Right lung (tissue), 5 donors: Measurements from ENCODE around the gene C9orf153. TPM values are rescaled to one million over a fixed set of nuclear protein-coding genes. Genes with fewer than 3 reads are reported as not detected.

Experiments
- DNase-seq, 2 donors: peaks; one replicate each; pipeline ENCODE4 v3.0.0-alpha.2; 2013
- polyA plus RNA-seq, 5 donors: library from polyadenylated mRNA; unstranded; fragments of 120-200 nt; gene quantifications; one replicate each; pipeline versions ENCODE4 v1.2.1 to v1.2.3, GENCODE V29; 2013; ENCODE audit warnings: inconsistent platforms in 1 of 5, low replicate concordance in 1 of 5; ENCODE audit not compliant: insufficient read length in 5 of 5, insufficient read depth in 1 of 5

C9orf153 gene
- polyA plus RNA-seq, 5 donors: 0.43 to 1.4 (median 0.54) TPM

DNA sequence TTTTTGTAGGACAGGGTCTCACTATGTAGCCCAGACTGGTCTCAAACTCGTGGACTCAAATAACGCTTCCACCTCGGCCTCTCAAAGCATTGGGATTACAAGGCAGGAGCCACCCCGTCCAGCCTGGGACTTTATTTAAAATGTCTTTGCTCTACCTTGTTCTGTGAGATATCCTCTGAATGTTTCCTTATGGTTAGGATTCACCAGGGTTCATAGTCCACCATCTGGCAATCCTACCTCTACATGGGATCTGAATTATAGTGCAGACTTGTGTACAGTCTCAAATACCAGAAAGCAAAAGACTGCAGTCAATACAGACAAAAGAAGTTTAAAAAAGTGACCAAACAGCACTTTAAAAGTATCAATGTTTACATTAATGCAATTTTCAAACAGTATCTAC, 12.8 kb upstream of the C9orf153 start:
- no peak for DNase-seq

DNA sequence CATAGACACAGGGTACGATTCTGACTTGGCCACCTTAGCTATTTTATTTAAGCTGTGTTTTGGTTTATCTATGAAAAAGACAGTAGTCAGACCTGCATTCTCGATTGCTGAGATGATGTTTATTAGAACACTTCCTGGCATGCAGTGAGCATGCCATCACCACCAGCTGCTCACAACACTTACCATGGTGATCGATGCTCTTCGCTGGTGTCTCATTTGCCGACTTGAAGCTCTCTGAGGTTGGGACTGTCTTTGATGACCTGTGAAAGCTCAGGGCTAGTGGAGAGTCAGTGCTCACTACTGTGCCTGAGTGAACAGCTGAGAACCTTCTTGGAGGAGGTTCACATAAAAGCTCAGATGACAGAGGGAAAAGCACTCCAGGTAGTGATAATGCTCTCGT, 4.4 kb upstream of the C9orf153 start:
- DNase-seq: no peak

- no peak for DNase-seq
Measured at GRCh38 chr9:86262492-86262891, 3.0 kb upstream of the C9orf153 start.

DNA sequence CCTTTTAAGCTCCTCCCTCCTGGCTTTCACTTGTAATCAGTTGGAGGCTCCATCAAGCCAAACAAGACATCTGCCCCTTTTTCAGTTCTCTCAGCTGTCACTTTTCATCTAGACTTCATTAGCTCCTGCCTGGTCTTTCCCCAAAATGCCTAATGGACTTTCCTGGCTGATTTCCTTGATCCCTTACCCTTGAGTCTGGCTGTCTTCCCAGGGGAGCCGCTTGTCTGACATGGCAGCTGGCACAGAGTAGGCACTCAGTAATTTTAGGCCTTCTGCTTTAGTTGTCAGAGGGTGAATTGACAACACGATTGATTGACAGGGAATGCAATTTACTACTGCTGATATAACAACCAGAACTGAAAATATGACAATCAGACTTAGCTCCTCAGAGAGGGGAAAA, 2.1 kb downstream of the C9orf153 start:
- DNase-seq: peak in 1 of 2 donors; percentile 18

GRCh38 chr9:86256653-86257052, 2.8 kb downstream of the C9orf153 start:
- DNase-seq: peak in 1 of 2 donors; percentile 18

GRCh38 chr9:86253577-86253976, 5.9 kb downstream of the C9orf153 start:
- no peak for DNase-seq

DNA sequence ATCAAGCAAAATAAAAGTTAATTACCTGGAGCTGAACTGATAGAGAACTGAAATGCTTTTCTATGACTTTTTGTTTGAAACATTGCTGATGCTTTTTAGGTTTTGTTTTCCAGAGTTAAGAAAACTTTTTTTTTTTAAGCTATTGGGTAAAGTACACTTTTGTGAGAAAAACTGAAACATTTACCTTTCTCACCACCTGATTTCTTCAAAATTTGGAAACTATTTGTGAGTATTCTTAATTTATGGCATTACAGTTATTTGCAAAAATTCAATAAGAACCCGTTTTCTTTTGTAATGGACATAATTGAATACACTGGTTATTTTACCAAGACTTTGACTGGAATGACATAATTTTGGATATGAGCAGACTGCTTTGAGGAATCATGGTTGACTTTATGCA, 6.6 kb downstream of the C9orf153 start:
- DNase-seq: no peak

DNA sequence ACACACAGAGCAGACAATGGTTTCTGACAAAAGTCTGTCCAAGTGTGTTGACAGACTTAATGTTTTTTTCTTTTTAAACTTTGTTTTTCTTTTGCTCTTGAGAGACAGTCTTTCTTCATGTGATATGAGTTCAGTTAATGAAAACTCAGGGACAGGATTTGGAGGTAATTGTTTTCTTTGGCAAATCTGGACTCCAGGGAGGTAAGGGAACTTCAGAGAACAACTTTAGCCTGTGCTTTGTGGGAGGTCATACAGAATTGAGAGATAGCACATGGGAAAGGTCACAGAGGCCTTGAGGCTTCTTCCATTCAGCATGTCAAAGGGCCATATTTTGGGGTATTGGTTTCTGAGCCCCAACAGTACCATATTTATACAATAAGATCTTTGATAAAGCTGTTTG, 9.3 kb downstream of the C9orf153 start:
- DNase-seq: no peak

GRCh38 chr9:86248746-86249145, 10.7 kb downstream of the C9orf153 start:
- DNase-seq: no peak

- DNase-seq: peak; percentile 18 to 33
Measured at GRCh38 chr9:86246752-86247161, 12.7 kb downstream of the C9orf153 start.

- no peak for DNase-seq
Measured at GRCh38 chr9:86242071-86242470, 17.4 kb downstream of the C9orf153 start.

- DNase-seq: no peak
Measured at GRCh38 chr9:86241216-86241615, 18.2 kb downstream of the C9orf153 start.

GRCh38 chr9:86238861-86239770, 20.3 kb downstream of the C9orf153 start:
- DNase-seq: no peak

GRCh38 chr9:86230858-86231257, 28.6 kb downstream of the C9orf153 start:
- no peak for DNase-seq

- DNase-seq: no peak
Measured at GRCh38 chr9:86222667-86223066, 36.8 kb downstream of the C9orf153 start.

GRCh38 chr9:86219606-86220005, 39.9 kb downstream of the C9orf153 start:
- DNase-seq: no peak

DNA sequence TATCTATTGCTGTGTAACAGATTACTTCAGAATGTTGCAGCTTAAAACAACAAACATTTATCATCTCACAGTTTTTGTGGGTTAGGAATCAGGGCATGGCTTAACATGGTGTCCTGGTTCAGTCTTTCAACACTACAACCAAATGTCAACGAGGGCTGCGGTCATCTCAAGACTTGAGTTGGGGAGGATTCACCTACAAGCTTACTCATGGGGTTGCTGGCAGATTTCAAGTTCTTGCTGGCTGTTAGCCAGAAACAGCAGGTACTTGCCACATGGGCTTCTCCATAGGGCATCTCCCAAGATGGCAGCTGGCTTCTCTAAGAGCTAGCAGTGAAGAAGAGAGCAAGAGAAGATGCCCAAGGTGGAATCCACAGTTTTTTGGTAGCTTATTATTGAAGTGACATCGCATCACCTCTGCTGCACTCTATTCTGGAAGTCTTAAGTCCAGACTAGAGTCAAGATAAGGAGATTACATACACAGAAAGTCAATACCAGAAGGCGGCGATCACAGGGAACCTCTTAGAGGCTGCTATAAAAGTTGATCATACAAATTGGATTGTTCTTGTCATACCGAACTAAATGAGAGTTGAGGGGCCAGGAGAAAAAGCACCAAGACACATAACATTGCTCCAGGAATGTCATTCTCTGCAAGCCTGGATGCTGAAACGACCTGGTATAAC, 42.2 kb downstream of the C9orf153 start:
- DNase-seq: no peak

DNA sequence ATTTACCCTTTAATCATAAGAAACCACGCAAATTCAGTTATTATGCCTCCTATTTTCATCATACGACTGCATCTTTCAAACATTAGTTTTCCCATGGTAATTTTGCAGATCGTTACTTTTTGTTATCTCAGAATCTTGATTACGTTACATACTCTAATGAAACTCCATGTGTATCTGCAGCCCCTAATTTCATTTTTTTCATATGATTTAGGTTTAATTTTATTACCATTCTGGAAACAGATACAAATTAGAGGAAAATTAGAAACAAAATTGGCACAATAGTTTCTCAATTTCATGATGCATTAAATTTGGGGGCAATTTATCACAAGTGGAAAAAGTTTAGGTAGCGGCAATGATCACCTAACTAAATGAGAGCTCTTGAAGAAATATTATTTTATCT, 52.3 kb downstream of the C9orf153 start:
- DNase-seq: no peak

DNA sequence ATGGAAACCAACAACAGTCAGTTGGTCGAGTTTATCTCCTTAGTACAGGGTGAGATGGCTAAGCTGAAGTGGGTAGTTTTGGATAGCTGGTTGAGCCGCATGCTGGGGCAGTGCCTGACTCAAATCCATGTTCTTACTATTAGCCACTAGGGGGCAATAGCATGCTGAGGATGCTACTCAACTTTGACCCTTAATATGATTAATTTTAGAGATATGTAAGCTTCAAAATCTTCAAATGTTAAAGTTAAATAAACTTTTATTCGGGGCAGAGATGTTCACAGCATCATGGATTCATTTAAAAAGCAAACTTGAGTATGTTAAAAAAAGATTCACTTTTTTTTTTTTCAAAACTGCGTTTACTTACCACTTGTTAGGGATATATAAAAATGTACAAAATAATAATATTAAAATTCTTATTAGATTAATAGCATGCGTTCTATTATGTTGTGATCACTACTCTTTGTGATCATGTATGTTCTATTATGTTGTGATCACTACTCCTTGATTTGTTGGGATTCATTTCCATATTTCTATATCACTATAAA, 57.0 kb downstream of the C9orf153 start:
- DNase-seq: peak; percentile 9 to 27

DNA sequence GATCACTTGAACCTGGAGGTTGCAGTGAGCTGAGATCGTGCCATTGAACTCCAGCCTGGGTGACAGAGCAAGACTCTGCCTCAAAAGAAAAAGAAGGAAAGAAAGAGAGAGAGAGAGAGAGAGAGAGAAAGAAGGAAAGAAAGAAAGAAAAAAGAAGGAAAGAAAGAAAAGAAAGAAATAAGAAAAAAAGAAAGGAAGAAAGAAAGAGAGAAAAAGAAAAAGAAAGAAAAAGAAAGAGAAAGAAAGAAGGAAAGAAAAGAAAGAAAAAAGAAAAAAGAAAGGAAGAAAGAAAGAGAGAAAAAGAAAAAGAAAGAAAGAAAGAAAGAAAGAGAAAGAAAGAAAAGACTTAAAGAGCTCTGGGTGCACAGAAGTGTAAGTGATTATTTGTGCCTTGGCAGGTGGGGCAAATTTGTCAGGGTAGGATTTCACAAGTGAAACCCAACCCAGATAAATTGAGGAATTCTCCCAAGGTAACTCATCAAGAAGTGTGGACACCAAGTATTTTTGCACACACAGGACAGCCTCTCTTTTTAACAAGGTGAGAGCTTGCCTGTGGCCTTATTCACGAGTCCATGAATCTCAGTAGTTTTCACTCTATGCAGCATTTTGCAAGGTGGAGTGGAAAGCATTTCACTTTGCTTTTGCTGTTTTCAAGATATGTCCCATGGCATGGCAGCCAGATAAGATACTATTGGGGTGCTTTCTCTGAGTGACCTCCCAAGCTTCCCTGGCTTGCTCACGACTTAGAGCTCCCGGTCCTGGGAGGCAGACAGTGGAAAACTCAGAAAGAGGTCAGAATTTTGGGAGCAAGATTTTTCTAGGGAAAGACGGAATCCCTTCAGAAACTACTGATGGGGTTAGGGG, 57.8 kb downstream of the C9orf153 start:
- DNase-seq: no peak

GRCh38 chr9:86200599-86201162, 58.8 kb downstream of the C9orf153 start:
- DNase-seq: no peak

DNA sequence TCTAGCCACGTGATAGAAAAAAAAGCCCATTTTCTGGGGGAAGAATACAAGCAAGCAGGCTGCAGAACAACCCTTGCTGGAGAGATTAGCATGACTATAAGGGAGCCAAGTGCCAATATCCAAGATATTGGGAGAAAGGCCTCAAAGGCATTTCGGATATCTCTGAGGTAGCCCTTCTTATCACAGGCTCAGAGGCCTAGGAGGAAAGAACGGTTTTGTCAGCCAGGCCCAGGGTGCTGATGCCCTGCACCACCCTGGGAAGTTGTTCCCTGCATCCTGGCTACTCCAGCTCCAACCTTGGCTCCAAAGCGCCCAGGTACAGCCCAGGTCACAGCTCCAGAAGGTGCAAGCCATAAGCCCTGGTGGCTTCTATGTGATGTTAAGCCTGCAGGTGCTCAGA, 66.4 kb downstream of the C9orf153 start:
- DNase-seq: no peak
